ENCODE measurements around the gene ABHD18. TPM values are rescaled to one million over a fixed set of nuclear protein-coding genes. Genes with fewer than 3 reads are reported as not detected.
"Not testable (repeated sequence)": the region's sequence is repeated elsewhere in the genome, so short reads cannot be mapped to it uniquely, and the experiment has no call there.

ABHD18 gene
- 10.0 TPM for total RNA-seq
- long read RNA-seq, full-length matches to known transcripts = 7 of 16 reads
- long read RNA-seq, partial matches to known transcripts = 7 of 16 reads
- long read RNA-seq, other reads (novel, unspliced or antisense) = 2 of 16 reads

DNA sequence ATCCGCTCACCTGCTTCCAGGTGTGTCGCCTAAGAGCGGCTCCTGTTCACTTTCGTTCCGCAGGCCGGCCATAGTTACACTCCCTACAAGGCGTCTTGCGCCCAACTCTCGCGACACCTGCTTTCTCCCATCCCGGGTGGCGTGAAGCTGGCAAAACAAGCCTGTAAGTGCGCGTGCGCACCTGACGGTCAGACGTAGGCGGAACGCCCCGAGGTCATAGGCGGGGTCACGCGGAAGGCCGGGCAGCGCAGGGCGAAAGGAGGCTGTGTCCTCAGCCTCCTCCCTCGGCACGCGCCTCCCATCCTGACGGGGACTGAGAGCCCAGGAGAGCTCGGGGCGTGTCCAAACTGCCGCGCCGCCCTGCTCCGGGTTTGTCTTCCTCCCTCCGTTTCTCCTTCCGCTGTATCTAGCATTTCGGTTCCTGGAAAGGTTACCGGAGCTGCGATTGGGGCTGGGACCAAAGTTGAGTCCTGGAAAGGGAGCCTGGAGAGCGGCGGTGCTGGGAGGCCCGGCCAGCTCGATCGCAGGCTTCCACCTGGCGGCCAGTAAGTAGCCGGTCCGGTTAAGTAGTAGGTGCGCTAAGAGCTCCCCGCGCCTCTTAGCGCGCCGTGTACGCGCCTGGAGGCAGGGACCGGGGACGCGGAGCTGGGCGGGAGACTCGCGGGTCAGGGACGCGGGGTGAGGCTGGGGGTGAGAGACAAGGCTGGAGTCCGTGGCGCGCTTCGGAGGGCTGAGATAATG, at the start of gene ABHD18, which contains the start of gene MFSD8:
TSS of gene ABHD18 (plus strand) at position 345 of the 741 bp plus-strand sequence. CDS start 17,550 bp downstream, outside the sequence.
TSS of gene MFSD8 (minus strand) at position 112 of the 741 bp plus-strand sequence. CDS start at position 72, 40 bp downstream.
- DNase-seq = peak; percentile 100

GRCh38 chr4:127916512-127916911, 48.7 kb upstream of the ABHD18 start:
- intact Hi-C loops (cut with DNase I) = no loop called here
- no peak for ATAC-seq (ENCODE audit: poor library complexity)
- DNase-seq = no peak

More for the DNA sequence above, at the start of gene ABHD18, which contains the start of gene MFSD8:
- intact Hi-C loops (cut with DNase I) = no loop called here
- peak; percentile 96 for ATAC-seq (ENCODE audit: poor library complexity)

- DNase-seq = no peak
- intact Hi-C loops (cut with DNase I) = no loop called here
- peak; percentile 85 for ATAC-seq (ENCODE audit: poor library complexity)
Measured at GRCh38 chr4:127917151-127917550, 48.1 kb upstream of the ABHD18 start.

DNA sequence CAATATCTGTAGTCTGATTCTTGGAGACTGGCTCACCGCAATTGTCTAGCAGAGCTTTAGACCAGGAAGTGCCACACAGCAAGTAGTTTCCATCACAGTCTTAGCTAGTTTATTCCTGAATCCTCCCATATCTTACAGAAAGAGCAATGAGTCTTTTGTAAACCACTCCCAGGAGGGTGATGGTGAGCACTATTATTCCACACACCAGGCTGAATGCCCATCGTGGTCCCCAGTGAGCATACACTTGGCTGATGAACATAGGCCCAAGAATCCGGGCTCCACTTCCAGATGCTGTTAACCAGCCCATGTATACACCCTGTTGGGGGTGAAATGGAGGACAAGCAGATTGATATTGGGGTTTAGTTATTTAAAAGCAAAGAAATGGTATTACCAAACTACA, 44.7 kb upstream of the ABHD18 start:
- intact Hi-C loops (cut with DNase I) = no loop called here

GRCh38 chr4:127922226-127922625, 43.0 kb upstream of the ABHD18 start:
- intact Hi-C loops (cut with DNase I) = no loop called here
- no peak for DNase-seq
- no peak for ATAC-seq (ENCODE audit: poor library complexity)

More for the DNA sequence above, 44.7 kb upstream of the ABHD18 start:
- ATAC-seq (ENCODE audit: poor library complexity) = no peak
- no peak for DNase-seq

DNA sequence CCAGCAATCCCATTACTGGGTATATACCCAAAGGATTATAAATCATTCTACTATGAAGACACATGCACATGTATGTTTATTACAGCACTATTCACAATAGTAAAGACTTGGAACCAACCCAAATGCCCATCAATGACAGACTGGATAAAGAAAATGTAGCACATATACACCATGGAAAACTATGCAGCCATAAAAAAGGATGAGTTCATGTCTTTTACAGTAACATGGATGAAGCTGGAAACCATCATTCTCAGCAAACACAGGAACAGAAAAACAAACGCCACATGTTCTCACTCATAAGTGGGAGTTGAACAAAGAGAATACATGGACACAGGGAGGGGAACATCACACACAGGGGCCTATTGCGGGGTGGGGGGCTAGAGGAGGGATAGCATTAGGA, 39.5 kb upstream of the ABHD18 start:
- DNase-seq; ATAC-seq (ENCODE audit: poor library complexity); intact Hi-C loops (cut with DNase I): not testable (repeated sequence)

DNA sequence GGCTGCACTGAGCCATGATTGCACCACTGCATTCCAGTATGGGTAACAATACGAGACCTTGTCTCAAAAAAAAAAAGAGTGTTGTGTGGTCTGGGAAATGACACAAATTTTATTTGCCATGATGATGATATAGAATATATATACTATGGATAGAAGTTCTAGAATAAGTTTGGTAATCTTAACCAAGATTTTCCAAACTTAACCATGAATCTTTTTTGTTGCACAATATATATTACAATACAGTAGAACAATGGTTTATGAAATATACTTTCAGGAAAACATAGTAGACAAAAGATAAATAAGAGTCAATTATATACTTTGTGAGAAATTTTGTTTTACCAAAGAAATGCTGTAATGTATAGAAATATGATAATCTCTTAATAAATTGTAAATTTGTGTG, 35.0 kb upstream of the ABHD18 start:
- intact Hi-C loops (cut with DNase I) = no loop called here
- no peak for ATAC-seq (ENCODE audit: poor library complexity)

DNA sequence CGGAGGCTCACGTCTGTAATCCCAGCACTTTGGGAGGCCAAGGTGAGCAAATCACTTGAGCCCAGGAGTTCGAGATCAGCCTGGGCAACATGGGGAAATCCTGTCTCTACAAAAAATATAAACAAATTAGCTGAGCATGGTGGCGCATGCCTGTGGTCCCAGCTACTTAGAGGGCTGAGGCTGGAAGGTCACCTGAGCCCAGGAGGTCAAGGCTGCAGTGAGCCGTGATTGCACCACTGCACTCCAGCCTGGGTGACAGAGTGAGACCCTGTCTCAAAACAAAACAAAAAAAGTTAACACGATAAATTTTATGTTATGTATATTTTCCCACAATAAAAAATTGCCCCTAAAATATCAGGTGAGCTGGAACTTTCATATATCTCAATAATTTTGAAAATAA, 33.4 kb upstream of the ABHD18 start:
- intact Hi-C loops (cut with DNase I) = not testable (repeated sequence)

More for the DNA sequence above, 35.0 kb upstream of the ABHD18 start:
- DNase-seq = no peak

DNA sequence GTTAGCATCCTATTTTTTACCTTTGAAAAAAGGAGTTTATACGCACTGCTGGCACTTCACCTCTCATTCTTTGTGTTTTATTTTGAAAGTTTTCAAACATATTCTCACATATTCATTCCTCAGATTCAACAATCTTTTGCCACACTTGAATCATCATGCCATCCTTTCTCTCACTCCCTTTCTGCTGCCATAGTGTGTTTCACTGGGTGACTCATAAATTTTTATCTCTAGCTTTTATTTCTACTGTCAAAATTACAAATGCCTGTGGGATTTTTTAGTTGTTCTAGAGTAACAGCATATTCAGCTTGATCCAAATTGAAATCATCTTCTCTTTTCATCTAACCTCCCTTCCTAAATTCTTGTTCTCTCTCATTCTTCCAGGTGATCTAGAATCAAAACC, 28.2 kb upstream of the ABHD18 start:
- DNase-seq = no peak
- intact Hi-C loops (cut with DNase I) = no loop called here
- no peak for ATAC-seq (ENCODE audit: poor library complexity)

More for the DNA sequence above, 33.4 kb upstream of the ABHD18 start:
- DNase-seq; ATAC-seq (ENCODE audit: poor library complexity): not testable (repeated sequence)

- DNase-seq (no peak), ATAC-seq (ENCODE audit: poor library complexity) (no peak)
- intact Hi-C loops (cut with DNase I) = no loop called here
Measured at GRCh38 chr4:127957105-127957504, 8.1 kb upstream of the ABHD18 start.

DNA sequence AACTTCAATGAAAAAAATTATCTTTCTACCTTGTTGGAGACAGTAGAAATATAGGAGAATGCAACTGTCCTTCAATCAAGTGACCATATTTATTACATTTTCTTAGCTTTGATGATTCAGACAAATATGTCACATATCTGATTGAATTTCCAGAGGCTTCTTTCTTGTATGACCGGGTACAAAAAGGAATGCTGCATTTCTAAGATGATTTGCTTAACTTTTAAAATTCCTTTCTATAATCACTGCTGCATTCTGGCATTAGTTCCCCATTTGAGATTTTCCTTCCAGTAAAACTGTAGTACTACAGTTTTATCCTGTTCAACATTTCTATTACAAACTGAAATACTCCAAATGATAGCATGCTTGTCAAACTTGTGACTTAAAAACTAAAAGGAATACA, 5.4 kb upstream of the ABHD18 start:
- DNase-seq = no peak
- ATAC-seq (ENCODE audit: poor library complexity) = no peak
- intact Hi-C loops (cut with DNase I) = no loop called here

GRCh38 chr4:127963633-127964398, 1.4 kb upstream of the ABHD18 start:
- DNase-seq; ATAC-seq (ENCODE audit: poor library complexity); intact Hi-C loops (cut with DNase I): not testable (repeated sequence)

- intact Hi-C loops (cut with DNase I) = not testable (repeated sequence)
- peak; percentile 47 for DNase-seq
- ATAC-seq (ENCODE audit: poor library complexity) = peak; percentile 44
Measured at GRCh38 chr4:127964426-127965061, 662 bp upstream of the ABHD18 start.

DNA sequence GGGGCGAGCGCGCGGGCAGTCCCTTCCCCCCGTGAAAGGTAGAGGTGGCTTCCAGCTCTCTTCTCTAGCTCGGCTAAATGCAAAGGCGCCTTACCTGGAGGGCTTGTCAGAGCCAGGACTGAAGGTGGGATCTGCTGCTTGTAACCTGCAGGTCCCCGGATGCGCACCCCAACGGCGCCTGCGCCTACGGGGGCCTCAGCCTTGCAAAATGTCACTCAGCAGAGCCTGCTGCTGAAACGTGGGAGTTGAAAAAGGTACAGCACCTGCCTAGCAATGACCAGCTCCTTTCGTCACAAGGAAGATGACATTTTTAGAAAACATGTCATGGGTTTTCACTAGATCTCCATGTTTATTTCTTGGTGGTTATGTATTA, 583 bp downstream of the ABHD18 start:
- ATAC-seq (ENCODE audit: poor library complexity) (peak; percentile 8), DNase-seq (peak; percentile 57)
- intact Hi-C loops (cut with DNase I) = no loop called here

- no peak for ATAC-seq (ENCODE audit: poor library complexity)
- no peak for DNase-seq
- intact Hi-C loops (cut with DNase I) = no loop called here
Measured at GRCh38 chr4:127967141-127967775, 2.1 kb downstream of the ABHD18 start.

DNA sequence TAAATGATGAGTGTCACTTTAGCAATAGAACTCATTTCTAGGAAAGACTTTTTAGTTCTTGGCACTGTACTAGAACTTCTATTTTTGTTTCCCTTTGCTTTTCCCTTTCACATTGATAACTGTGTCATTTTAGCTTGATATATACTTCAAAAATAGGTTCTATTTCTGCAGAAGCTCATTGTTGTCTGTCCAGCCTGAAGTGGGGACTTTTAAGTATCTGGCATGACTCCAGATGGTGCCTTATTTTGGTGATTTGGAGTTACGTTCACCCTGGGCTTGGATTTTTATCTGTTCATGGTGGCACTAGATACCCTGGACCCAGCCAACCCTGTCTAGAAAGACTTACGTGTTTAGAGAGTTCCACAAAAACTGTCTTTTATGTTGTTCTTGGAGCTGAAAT, 3.4 kb downstream of the ABHD18 start:
- ATAC-seq (ENCODE audit: poor library complexity) (peak; percentile 17), DNase-seq (no peak)
- intact Hi-C loops (cut with DNase I) = no loop called here

DNA sequence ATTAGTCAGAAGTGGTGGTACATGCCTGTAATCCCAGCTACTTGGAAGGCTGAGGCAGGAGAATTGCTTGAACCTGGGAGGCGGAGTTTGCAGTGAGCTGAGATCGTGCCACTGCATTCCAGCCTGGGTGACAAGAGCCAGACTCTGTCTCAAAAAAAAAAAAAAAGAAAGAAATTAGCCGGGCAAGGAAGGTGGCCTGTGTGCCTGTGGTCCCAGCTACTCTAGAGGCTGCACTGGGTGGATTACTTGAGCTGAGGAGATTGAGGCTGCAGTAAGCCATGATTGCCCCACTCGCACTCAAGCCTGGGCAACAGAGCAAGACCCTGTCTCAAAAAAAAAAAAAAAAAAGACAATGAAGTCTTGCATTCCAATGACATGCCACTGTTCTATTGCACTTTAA, 5.7 kb downstream of the ABHD18 start:
- intact Hi-C loops (cut with DNase I); DNase-seq: not testable (repeated sequence)
- ATAC-seq (ENCODE audit: poor library complexity) = peak; percentile 51

- intact Hi-C loops (cut with DNase I) = no loop called here
- no peak for DNase-seq
- no peak for ATAC-seq (ENCODE audit: poor library complexity)
Measured at GRCh38 chr4:127975121-127975770, 10.0 kb downstream of the ABHD18 start.
